Parathyroid adenoma (tissue), 2 donors: Measurements from ENCODE around the gene MRPL38.
A peak's percentile ranks its signal among the peaks of the same experiment; 100 is the strongest.

Experiments
- H2AFZ ChIP-seq: fragments of 300-600 bp; sonication (generic); one replicate; pipeline ENCODE4 v1.7.0; 2017; ENCODE audit warnings: antibody characterized with exemption, mild to moderate bottlenecking
- H3K27ac ChIP-seq: fragments of 300-600 bp; sonication (generic); one replicate; pipeline ENCODE4 v1.7.0; 2017
- H3K27me3 ChIP-seq: fragments of 300-600 bp; sonication (generic); one replicate; pipeline ENCODE4 v1.7.0; 2017; ENCODE audit warnings: low read length; ENCODE audit not compliant: control insufficient read depth, insufficient read depth
- H3K36me3 ChIP-seq: fragments of 300-600 bp; sonication (generic); one replicate; pipeline ENCODE4 v1.7.0; 2017; ENCODE audit warnings: low read length; ENCODE audit not compliant: control insufficient read depth, insufficient read depth
- H3K4me1 ChIP-seq: fragments of 300-600 bp; sonication (generic); one replicate; pipeline ENCODE4 v1.7.0; 2017; ENCODE audit warnings: control low read depth
- H3K4me2 ChIP-seq: fragments of 300-600 bp; sonication (generic); one replicate; pipeline ENCODE4 v1.7.0; 2017; ENCODE audit warnings: low read length
- H3K4me3 ChIP-seq: fragments of 300-600 bp; sonication (generic); one replicate; pipeline ENCODE4 v1.7.0; 2017; ENCODE audit warnings: low read depth, low read length
- H3K79me2 ChIP-seq: fragments of 300-600 bp; sonication (generic); one replicate; pipeline ENCODE4 v1.7.0; 2017; ENCODE audit warnings: control low read depth
- H3K9ac ChIP-seq: fragments of 300-600 bp; sonication (generic); one replicate; pipeline ENCODE4 v1.7.0; 2017; ENCODE audit warnings: mild to moderate bottlenecking
- H3K9me3 ChIP-seq: fragments of 300-600 bp; sonication (generic); one replicate; pipeline ENCODE4 v1.7.0; 2017; ENCODE audit warnings: low read length; ENCODE audit not compliant: control insufficient read depth
- TF ChIP-seq, protein P1 (sequence below): fragments of 300-600 bp; sonication (generic); IDR thresholded peaks from one replicate; pipeline ENCODE4 v1.7.0; 2017; ENCODE audit warnings: antibody characterized with exemption, mild to moderate bottlenecking
- donor health status: primary hyperparathyroidism.

The MRPL38 gene

GRCh38 chr17:75909051-75909811 lies 4.5 kb upstream of the MRPL38 start:
- Histone ChIP-seq H3K4me3 (no peak overlapping the region), H2AFZ (no peak overlapping the region), H3K36me3 (no peaks in the 10 kb centered on the region), H3K9ac (no peak overlapping the region), H3K27ac (no peak overlapping the region), H3K9me3 (no peaks in the 10 kb centered on the region), H3K4me1 (no peaks in the 10 kb centered on the region), H3K27me3 (no peaks in the 10 kb centered on the region), H3K4me2 (no peak overlapping the region), H3K79me2 (no peaks in the 10 kb centered on the region)
- TF ChIP-seq, protein P1, sequence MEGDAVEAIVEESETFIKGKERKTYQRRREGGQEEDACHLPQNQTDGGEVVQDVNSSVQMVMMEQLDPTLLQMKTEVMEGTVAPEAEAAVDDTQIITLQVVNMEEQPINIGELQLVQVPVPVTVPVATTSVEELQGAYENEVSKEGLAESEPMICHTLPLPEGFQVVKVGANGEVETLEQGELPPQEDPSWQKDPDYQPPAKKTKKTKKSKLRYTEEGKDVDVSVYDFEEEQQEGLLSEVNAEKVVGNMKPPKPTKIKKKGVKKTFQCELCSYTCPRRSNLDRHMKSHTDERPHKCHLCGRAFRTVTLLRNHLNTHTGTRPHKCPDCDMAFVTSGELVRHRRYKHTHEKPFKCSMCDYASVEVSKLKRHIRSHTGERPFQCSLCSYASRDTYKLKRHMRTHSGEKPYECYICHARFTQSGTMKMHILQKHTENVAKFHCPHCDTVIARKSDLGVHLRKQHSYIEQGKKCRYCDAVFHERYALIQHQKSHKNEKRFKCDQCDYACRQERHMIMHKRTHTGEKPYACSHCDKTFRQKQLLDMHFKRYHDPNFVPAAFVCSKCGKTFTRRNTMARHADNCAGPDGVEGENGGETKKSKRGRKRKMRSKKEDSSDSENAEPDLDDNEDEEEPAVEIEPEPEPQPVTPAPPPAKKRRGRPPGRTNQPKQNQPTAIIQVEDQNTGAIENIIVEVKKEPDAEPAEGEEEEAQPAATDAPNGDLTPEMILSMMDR: no peak

DNA sequence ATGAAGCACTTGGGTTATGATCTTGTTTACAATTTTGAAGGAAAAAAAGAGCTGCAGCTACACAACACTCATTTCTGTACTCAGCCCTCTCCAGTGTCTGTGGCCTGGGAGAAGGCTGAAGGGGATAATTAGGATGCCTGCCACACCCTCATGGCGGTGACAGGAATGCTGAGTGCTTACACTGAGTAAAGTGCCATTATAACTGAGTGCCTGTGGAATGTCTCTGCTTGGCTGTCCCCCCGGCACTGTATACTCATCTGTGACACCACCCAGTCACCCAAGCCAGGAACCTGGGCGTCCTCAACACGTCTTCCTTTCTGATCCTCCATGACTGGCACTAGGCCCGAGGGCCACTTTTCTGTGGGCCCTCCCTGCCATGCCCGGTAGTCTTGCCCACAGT lies 3.5 kb upstream of the MRPL38 start:
- H3K4me2 ChIP-seq: no peak overlapping the region
- TF ChIP-seq, protein P1: no peak
- H3K9me3 ChIP-seq: no peaks in the 10 kb centered on the region
- H3K36me3 ChIP-seq: no peaks in the 10 kb centered on the region
- H3K9ac ChIP-seq: no peak overlapping the region
- H3K4me3 ChIP-seq: no peak overlapping the region
- H3K27me3 ChIP-seq: no peaks in the 10 kb centered on the region
- H3K27ac ChIP-seq: no peak overlapping the region
- peaks cover under 1% of the 10 kb centered on the region for H3K79me2 ChIP-seq
- peaks cover 3% of the 10 kb centered on the region for H3K4me1 ChIP-seq
- no peak overlapping the region for H2AFZ ChIP-seq

GRCh38 chr17:75906143-75906884 lies 1.6 kb upstream of the MRPL38 start:
- Histone ChIP-seq H3K4me1 (peaks cover 3% of the 10 kb centered on the region), H3K79me2 (peaks cover 5% of the 10 kb centered on the region), H3K4me3 (no peak overlapping the region), H3K36me3 (no peaks in the 10 kb centered on the region), H2AFZ (peak overlapping the region; percentile 28), H3K27ac (peak overlapping the region; percentile 19), H3K9me3 (no peaks in the 10 kb centered on the region), H3K27me3 (no peaks in the 10 kb centered on the region), H3K4me2 (no peak overlapping the region), H3K9ac (no peak overlapping the region)
- TF ChIP-seq, protein P1: no peak

- H3K79me2 ChIP-seq: peaks cover 13% of the 10 kb centered on the region
- no peak overlapping the region for H3K4me2 ChIP-seq
- H3K4me1 ChIP-seq: peaks cover 3% of the 10 kb centered on the region
- H3K9me3 ChIP-seq: no peaks in the 10 kb centered on the region
- H3K36me3 ChIP-seq: no peaks in the 10 kb centered on the region
- H3K9ac ChIP-seq: no peak overlapping the region
- no peak overlapping the region for H2AFZ ChIP-seq
- H3K4me3 ChIP-seq: no peak overlapping the region
- no peaks in the 10 kb centered on the region for H3K27me3 ChIP-seq
- TF ChIP-seq, protein P1: no peak
- H3K27ac ChIP-seq: no peak overlapping the region
Observed at GRCh38 chr17:75902406-75902805, 2.3 kb downstream of the MRPL38 start.
